K562 (cell line): Measurements from ENCODE around the gene CLTB. TPM values are rescaled to one million over a fixed set of nuclear protein-coding genes. Genes with fewer than 3 reads are reported as not detected.

Experiments
- AFF4 ChIP-seq: sonication (generic); formaldehyde crosslinking; IDR thresholded peaks from 2 replicates; pipeline ENCODE4 v1.8.0; 2023; ENCODE audit warnings: mild to moderate bottlenecking, missing genetic modification reagents
- ARID4B ChIP-seq: sonication (generic); formaldehyde crosslinking; IDR thresholded peaks from 2 replicates; pipeline ENCODE4 v1.8.0; 2022; ENCODE audit warnings: mild to moderate bottlenecking, missing genetic modification reagents
- FOXK2 ChIP-seq, 2 experiments: fragments of 450-650 bp; IDR thresholded peaks in 1 of 2; conservative IDR thresholded peaks in 1 of 2; 2 replicates each; pipeline ENCODE4 v1.6.1; 2016; ENCODE audit warnings: low read depth in 2 of 2, mild to moderate bottlenecking in 1 of 2
- KDM5B ChIP-seq: fragments of 200-600 bp; sonication (generic); IDR thresholded peaks from 2 replicates; pipeline ENCODE4 v1.6.1; 2012; ENCODE audit warnings: low read depth, mild to moderate bottlenecking, moderate library complexity, low read length, control low read depth, inconsistent platforms; ENCODE audit not compliant: insufficient replicate concordance
- MCM3 ChIP-seq: fragments of 450-650 bp; IDR thresholded peaks from 2 replicates; pipeline ENCODE4 v1.6.1; 2016
- SP1 ChIP-seq: sonication (generic); formaldehyde crosslinking; IDR thresholded peaks from 2 replicates; pipeline ENCODE4 v1.8.1; 2022; ENCODE audit warnings: mild to moderate bottlenecking, missing genetic modification reagents
- TAF15 ChIP-seq: fragments of 200-400 bp; formaldehyde crosslinking; IDR thresholded peaks from 2 replicates; pipeline ENCODE4 v1.6.1; 2017; ENCODE audit warnings: mild to moderate bottlenecking, low read depth, low read length, moderate library complexity
- THAP7 ChIP-seq: fragments of 250-450 bp; sonication (Bioruptor Pico); IDR thresholded peaks from 2 replicates; pipeline ENCODE4 v1.5.0; 2021
- TRIM28 ChIP-seq: fragments of 450-650 bp; IDR thresholded peaks from 2 replicates; pipeline ENCODE4 v1.6.1; 2017
- ZFP36 ChIP-seq: fragments of 150-350 bp; IDR thresholded peaks from 2 replicates; pipeline ENCODE4 v1.6.1; 2018; ENCODE audit warnings: low read length, low read depth; ENCODE audit not compliant: partially characterized antibody
- ZNF133 ChIP-seq: fragments of 250-450 bp; sonication (Bioruptor Pico); IDR thresholded peaks from 2 replicates; pipeline ENCODE4 v1.4.0; 2020; ENCODE audit warnings: mild to moderate bottlenecking
- polyA plus RNA-seq, 8 experiments: library from polyadenylated mRNA; depleted of rRNA in 4 of 8; stranded (reverse) in 5 of 8; unstranded in 3 of 8; fragments of >200 nt; fragmentation: Nextera tagmentation in 2 of 8; fragmentation: Illumina TruSeq in 1 of 8; extraction: Ambion mirVana in 2 of 8; extraction: Trizol in 1 of 8; gene quantifications; 2 replicates each; pipeline versions ENCODE4 v1.2.1 to v1.2.3, GENCODE V29; 2011 to 2014; ENCODE audit warnings: inconsistent platforms in 1 of 8, missing spikeins in 1 of 8
- total RNA-seq, 7 experiments: library from RNA; depleted of rRNA in 6 of 7; stranded (reverse); fragments of >200 nt in 6 of 7; fragmentation: Illumina TruSeq in 2 of 7; extraction: Trizol in 2 of 7; gene quantifications; 2 replicates each; pipeline versions ENCODE4 v1.2.1 to v1.2.3, GENCODE V29; 2011 to 2021; ENCODE audit warnings: low replicate concordance in 1 of 7

Gene CLTB
- total and polyA plus RNA-seq, 9 of the 15 experiments (the other 6 are each of a cell fraction or from before 2014, with no cell fraction given), result 1.8 to 117 (median 39.0) TPM

- TF ChIP-seq ARID4B (CRISPR knock-in tag) (peak; percentile 94), TAF15 (no peak), FOXK2 (conservative IDR thresholded peaks at IDR 0.05 in 1 of 2, IDR thresholded peaks at IDR 0.05 in 1 of 2; ENCODE audit: low read depth in 2 of 2) (peak; percentile 39 to 66; a peak in 3 of 4 replicates), KDM5B (peak; percentile 95), TRIM28 (no peak; the same call in 1 of the 2 replicates), AFF4 (CRISPR knock-in tag) (peak; percentile 65; the same call in 1 of the 2 replicates), THAP7 (peak; percentile 44; the same call in 1 of the 2 replicates), SP1 (CRISPR knock-in tag) (peak; percentile 95), MCM3 (no peak), ZFP36 (peak; percentile 7), ZNF133 (CRISPR knock-in tag) (no peak)
Measured at GRCh38 chr5:176361437-176362232, 54.7 kb downstream of the CLTB start, which contains the start of gene KIAA1191 (continued).
